DOHH2 (cell line): ENCODE data around the gene ROR1.

Source experiments
- H3F3A ChIP-seq: fragments of 200-600 bp; sonication (generic), shearing (Covaris generic); 2 replicates; pipeline ENCODE4 v1.6.0; 2016; ENCODE audit warnings: antibody characterized with exemption, mild to moderate bottlenecking; ENCODE audit not compliant: control insufficient read depth, insufficient read depth
- H3K27ac ChIP-seq: fragments of 200-600 bp; sonication (generic); 2 replicates; pipeline ENCODE4 v1.5.1; 2014; ENCODE audit warnings: low read depth, mild to moderate bottlenecking, low read length, moderate library complexity
- H3K27me3 ChIP-seq: fragments of 200-600 bp; sonication (generic); 2 replicates; pipeline ENCODE4 v1.6.1; 2014; ENCODE audit warnings: mild to moderate bottlenecking, low read length, mixed read lengths; ENCODE audit not compliant: control insufficient read depth
- H3K36me3 ChIP-seq: fragments of 200-600 bp; sonication (generic); 2 replicates; pipeline ENCODE4 v1.6.1; 2014; ENCODE audit warnings: mild to moderate bottlenecking, low read length, moderate library complexity, mixed read lengths; ENCODE audit not compliant: control insufficient read depth
- H3K4me1 ChIP-seq: fragments of 200-600 bp; sonication (generic); 2 replicates; pipeline ENCODE4 v1.6.1; 2014; ENCODE audit warnings: mild to moderate bottlenecking, low read length, mixed read lengths; ENCODE audit not compliant: control insufficient read depth
- H3K4me2 ChIP-seq: fragments of 200-600 bp; sonication (generic); 2 replicates; pipeline ENCODE4 v1.6.0; 2014; ENCODE audit warnings: mild to moderate bottlenecking, low read length, moderate library complexity
- H3K4me3 ChIP-seq: fragments of 200-600 bp; sonication (generic); 2 replicates; pipeline ENCODE4 v1.5.1; 2014; ENCODE audit warnings: mild to moderate bottlenecking, low read length, mixed read lengths
- H3K79me2 ChIP-seq: fragments of 200-600 bp; sonication (generic); 2 replicates; pipeline ENCODE4 v1.6.1; 2014; ENCODE audit warnings: mild to moderate bottlenecking, low read length, mixed read lengths; ENCODE audit not compliant: control insufficient read depth
- H3K9me2 ChIP-seq: fragments of 200-600 bp; sonication (generic); replicated peaks from 2 replicates; pipeline ENCODE4 v1.6.1; 2014; ENCODE audit warnings: mild to moderate bottlenecking, low read length, mixed read lengths; ENCODE audit not compliant: control insufficient read depth
- H3K9me3 ChIP-seq: fragments of 200-600 bp; sonication (generic); 2 replicates; pipeline ENCODE4 v1.6.1; 2014; ENCODE audit warnings: antibody characterized with exemption, low read length, mixed read lengths; ENCODE audit not compliant: control insufficient read depth, insufficient read depth
- H4K20me1 ChIP-seq: fragments of 200-600 bp; sonication (generic); 2 replicates; pipeline ENCODE4 v1.6.0; 2014; ENCODE audit warnings: low read depth, mild to moderate bottlenecking, antibody characterized with exemption, low read length, moderate library complexity; ENCODE audit not compliant: control insufficient read depth, insufficient read depth
- EZH2phosphoT487 ChIP-seq: fragments of 200-600 bp; sonication (generic); IDR thresholded peaks from 2 replicates; pipeline ENCODE4 v1.6.1; 2017; ENCODE audit warnings: borderline replicate concordance, mild to moderate bottlenecking, antibody characterized with exemption, low read length, moderate library complexity, mixed read lengths
- TF ChIP-seq, protein P1 (sequence below): fragments of 200-600 bp; sonication (generic); IDR thresholded peaks from one replicate; pipeline ENCODE4 v1.5.1; 2014; ENCODE audit warnings: antibody characterized with exemption, mild to moderate bottlenecking, low read depth, low read length; ENCODE audit not compliant: poor library complexity, severe bottlenecking

Gene ROR1

DNA sequence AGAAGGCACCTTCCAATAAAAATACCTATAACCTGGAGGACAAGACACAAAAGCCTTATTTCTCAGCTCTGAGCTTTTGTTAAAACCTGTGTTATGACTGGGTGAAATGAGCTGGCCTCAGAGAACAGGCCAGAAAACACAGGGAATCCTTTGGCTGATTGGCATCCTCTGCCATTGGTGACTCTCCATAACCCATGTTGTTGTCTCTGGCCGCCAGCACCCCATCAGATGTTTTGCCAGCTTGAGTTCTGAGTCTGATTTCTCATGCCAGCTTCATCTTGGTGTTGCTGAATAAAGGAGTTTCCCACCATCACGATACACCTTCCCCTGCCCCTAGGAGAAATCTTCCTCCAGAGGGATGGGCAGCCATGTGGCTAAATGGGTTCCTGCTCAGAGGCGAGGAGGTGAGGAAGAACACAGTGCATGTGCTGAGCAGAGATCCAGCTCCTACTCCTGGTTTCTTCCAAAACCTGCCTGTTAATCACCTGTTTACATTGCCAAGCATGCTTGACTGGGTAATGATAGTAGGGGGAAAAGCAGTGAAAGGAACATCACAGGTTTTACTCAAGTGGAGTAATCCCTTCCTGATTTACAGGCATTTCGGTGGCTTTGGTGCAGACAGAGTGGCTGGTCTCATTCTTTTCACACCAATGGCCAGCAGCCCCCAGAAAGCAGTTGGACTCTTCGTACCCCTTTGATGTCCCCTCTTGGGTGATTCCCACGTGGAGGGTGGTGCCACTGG lies 109.8 kb downstream of the ROR1 start:
- no peaks in the 10 kb centered on the region for H3K4me1 ChIP-seq
- no peak overlapping the region for H3K27ac ChIP-seq
- no peaks in the 10 kb centered on the region for H3F3A ChIP-seq
- H4K20me1 ChIP-seq = no peaks in the 10 kb centered on the region
- H3K4me3 ChIP-seq = no peak overlapping the region
- no peaks in the 10 kb centered on the region for H3K36me3 ChIP-seq
- no peak overlapping the region for H3K4me2 ChIP-seq
- no peaks in the 10 kb centered on the region for H3K79me2 ChIP-seq
- no peaks in the 10 kb centered on the region for H3K27me3 ChIP-seq
- H3K9me2 ChIP-seq = no peaks in the 10 kb centered on the region
- H3K9me3 ChIP-seq = no peaks in the 10 kb centered on the region
- TF ChIP-seq EZH2phosphoT487 = no peak
- TF ChIP-seq, protein P1, sequence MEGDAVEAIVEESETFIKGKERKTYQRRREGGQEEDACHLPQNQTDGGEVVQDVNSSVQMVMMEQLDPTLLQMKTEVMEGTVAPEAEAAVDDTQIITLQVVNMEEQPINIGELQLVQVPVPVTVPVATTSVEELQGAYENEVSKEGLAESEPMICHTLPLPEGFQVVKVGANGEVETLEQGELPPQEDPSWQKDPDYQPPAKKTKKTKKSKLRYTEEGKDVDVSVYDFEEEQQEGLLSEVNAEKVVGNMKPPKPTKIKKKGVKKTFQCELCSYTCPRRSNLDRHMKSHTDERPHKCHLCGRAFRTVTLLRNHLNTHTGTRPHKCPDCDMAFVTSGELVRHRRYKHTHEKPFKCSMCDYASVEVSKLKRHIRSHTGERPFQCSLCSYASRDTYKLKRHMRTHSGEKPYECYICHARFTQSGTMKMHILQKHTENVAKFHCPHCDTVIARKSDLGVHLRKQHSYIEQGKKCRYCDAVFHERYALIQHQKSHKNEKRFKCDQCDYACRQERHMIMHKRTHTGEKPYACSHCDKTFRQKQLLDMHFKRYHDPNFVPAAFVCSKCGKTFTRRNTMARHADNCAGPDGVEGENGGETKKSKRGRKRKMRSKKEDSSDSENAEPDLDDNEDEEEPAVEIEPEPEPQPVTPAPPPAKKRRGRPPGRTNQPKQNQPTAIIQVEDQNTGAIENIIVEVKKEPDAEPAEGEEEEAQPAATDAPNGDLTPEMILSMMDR = no peak

DNA sequence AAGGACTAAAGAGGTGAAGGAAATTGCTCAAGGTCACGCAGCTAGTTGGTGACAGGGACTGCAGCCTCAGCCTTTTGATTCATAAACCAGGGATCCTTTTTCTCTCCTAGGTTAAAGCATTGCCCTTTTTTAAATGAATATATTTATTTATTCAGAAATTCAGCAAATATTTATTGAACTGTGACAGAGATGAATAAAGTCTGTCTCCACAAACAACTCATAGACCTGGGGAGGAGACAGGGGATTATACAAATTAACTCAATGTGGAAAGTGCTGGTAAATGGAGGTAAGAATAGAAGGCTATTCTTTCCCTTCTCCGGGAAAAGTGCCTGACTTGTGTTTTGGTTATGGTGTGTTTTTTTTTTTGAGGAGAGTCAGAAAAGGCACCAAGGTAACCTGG lies 110.7 kb downstream of the ROR1 start:
- H3K36me3 ChIP-seq = no peaks in the 10 kb centered on the region
- H3K27me3 ChIP-seq = no peaks in the 10 kb centered on the region
- no peak overlapping the region for H3K4me2 ChIP-seq
- no peaks in the 10 kb centered on the region for H3K79me2 ChIP-seq
- no peaks in the 10 kb centered on the region for H3K9me2 ChIP-seq
- H3K4me1 ChIP-seq = no peaks in the 10 kb centered on the region
- H3K27ac ChIP-seq = no peak overlapping the region
- H3K9me3 ChIP-seq = no peaks in the 10 kb centered on the region
- no peaks in the 10 kb centered on the region for H4K20me1 ChIP-seq
- no peaks in the 10 kb centered on the region for H3F3A ChIP-seq
- no peak overlapping the region for H3K4me3 ChIP-seq
- TF ChIP-seq, protein P1 = no peak
- TF ChIP-seq EZH2phosphoT487 = no peak

DNA sequence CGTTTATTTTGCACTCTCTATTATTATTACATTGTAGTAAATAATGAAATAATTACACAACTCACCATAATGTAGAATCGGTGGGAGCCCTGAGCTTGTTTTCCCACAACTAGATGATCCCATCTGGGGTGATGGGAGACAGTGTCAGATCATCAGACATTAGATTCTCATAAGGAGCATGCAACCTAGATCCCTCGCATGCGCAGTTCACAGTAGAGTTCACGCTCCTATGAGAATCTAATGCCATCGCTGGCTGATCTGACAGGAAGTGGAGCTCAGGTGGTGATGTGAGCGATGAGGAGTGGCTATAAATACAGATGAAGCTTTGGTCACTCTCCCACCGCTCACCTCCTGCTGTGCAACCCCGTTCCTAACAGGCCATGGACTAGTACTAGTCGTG lies 112.1 kb downstream of the ROR1 start:
- no peaks in the 10 kb centered on the region for H3K9me3 ChIP-seq
- H3K4me1 ChIP-seq = peaks cover 5% of the 10 kb centered on the region
- no peaks in the 10 kb centered on the region for H4K20me1 ChIP-seq
- H3K27me3 ChIP-seq = no peaks in the 10 kb centered on the region
- no peaks in the 10 kb centered on the region for H3K36me3 ChIP-seq
- H3K79me2 ChIP-seq = no peaks in the 10 kb centered on the region
- H3F3A ChIP-seq = no peaks in the 10 kb centered on the region
- TF ChIP-seq, protein P1 = no peak
- TF ChIP-seq EZH2phosphoT487 = no peak
- no peak overlapping the region for H3K4me2 ChIP-seq
- no peak overlapping the region for H3K27ac ChIP-seq
- H3K4me3 ChIP-seq = no peak overlapping the region
- H3K9me2 ChIP-seq = no peaks in the 10 kb centered on the region

DNA sequence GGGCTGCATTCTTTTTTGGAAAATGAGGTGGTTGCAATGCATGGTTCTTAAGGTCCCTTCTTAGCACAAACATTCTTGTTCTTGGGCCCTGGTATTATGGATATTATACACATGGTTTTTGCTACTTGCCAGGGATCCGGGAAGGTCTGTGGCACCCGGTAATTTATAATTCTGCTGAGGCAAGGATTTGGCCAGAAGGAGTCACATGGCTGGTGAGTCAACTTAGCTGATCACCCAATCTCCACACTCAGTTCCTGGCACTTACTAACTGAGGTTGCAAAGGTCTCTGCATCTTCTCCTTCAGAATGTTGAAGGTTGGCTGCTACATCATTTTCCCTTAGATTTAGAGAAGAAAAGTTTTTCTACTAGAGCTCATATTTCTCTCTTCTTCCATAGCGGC lies 112.5 kb downstream of the ROR1 start:
- TF ChIP-seq, protein P1 = no peak
- no peak for TF ChIP-seq EZH2phosphoT487
- Histone ChIP-seq H3K79me2 (no peaks in the 10 kb centered on the region), H3K27ac (no peak overlapping the region), H3K36me3 (no peaks in the 10 kb centered on the region), H3K27me3 (no peaks in the 10 kb centered on the region), H3K9me2 (no peaks in the 10 kb centered on the region), H3K4me3 (no peak overlapping the region), H4K20me1 (no peaks in the 10 kb centered on the region), H3F3A (no peaks in the 10 kb centered on the region), H3K4me1 (peaks cover 9% of the 10 kb centered on the region), H3K9me3 (no peaks in the 10 kb centered on the region), H3K4me2 (no peak overlapping the region)
